ENCODE data around the gene POLR1E.
"Not testable (repeated sequence)": the region's sequence is repeated elsewhere in the genome, so short reads cannot be mapped to it uniquely, and the experiment has no call there.

Gene POLR1E

DNA sequence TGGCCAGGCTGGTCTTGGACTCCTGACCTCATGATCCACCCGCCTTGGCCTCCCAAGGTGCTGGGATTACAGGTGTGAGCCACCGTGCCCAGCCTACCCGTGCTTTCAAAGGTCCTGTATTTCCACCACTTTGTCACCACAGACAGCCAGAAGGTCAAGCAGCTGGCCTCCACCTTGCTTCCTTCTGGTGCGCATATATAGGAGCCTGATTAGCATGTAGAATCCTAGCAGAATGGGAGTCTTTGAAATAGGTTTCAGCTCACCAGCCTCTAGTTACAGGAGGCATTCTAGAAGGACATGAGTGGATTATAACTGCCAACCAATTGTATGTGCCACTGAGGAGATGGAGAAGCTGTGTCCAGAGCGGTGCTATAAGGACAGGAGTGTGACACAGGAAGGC, 18.9 kb downstream of the POLR1E start:
- DNase-seq (ENCODE audit: low read depth), result no peak

- DNase-seq (ENCODE audit: low read depth), result no peak
These were observed 21.9 kb downstream of the POLR1E start for GRCh38 chr9:37507566-37508134.

- DNase-seq (ENCODE audit: low read depth), result no peak
These were observed 22.5 kb downstream of the POLR1E start for GRCh38 chr9:37508135-37508833.

DNA sequence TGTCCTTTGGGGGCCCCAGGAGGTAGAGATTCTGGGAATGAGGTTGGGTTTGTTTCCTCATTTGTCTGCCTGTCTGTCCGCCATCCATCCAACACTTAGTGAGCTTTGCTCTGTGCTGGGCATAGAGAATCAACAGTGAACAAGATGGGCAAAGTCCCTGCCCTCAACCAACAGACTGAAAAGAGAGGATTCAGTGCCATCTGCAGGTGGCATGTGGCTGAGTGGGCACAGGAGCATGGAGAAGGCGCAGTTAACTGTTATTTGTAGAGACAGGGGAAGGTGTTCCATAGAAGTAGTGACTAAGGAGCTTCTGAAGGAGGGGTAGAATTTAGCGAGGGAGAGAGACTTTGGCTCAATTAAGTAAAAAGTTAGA, 23.1 kb downstream of the POLR1E start:
- DNase-seq (ENCODE audit: low read depth), result no peak

DNA sequence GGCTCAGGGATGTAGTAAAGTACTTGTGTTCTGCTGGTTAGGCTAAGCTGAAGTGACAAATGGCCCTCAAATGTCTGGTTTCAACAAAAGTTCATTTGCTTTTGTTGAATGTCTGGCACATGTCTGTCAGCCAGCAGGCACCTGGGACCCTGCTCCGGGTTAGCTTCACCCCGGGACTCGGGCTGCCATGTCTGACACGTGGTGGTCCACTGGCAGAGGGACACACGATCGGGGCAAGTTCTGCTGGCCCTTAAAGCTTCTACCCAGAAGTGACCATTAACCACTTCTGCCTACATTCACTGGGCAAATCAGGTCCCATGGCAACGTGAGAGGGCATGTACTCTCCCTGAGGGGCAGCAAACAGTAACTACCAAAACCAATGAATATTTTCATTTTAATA, 23.8 kb downstream of the POLR1E start:
- no peak for DNase-seq (ENCODE audit: low read depth)

DNA sequence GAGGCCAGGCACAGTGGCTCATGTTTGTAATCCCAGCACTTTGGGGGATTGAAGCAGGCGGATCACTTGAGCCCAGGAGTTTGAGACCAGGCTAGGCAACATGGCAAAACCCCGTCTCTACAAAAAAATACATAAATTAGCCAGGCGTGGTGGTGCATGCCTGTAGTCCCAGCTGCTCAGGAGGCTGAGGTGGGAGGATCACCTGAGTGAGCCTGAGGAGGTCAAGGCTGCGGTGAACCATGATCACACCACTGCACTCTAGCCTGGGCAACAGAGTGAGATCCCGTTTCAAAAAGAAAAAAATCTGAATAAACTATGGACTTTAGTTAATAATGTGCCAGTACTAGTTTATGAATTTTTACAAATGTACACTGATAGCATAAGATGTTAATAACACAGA, 24.3 kb downstream of the POLR1E start:
- not testable (repeated sequence) for DNase-seq (ENCODE audit: low read depth)

- DNase-seq (ENCODE audit: low read depth), result no peak
These were observed 25.6 kb downstream of the POLR1E start for GRCh38 chr9:37511016-37512010.

DNA sequence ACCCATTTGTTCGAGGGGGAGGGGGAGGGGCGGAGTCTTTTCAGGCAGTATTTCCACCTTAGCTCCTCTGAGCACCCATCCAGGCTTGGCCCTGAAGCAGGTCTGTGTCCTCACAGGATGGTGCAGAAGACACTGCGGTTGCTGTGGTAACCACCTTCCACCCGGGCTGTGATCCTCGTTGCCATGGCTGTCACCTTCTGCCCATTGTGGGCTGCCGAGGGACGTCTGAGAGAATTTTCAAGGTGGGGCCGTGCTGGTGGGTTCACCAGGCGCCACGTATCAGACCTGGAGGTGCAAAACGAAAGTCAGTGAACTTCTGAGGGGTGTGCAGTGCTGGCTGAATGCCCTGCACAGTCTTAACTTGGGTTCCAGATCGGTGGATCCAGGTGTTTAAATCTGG, 26.7 kb downstream of the POLR1E start:
- no peak for DNase-seq (ENCODE audit: low read depth)

DNA sequence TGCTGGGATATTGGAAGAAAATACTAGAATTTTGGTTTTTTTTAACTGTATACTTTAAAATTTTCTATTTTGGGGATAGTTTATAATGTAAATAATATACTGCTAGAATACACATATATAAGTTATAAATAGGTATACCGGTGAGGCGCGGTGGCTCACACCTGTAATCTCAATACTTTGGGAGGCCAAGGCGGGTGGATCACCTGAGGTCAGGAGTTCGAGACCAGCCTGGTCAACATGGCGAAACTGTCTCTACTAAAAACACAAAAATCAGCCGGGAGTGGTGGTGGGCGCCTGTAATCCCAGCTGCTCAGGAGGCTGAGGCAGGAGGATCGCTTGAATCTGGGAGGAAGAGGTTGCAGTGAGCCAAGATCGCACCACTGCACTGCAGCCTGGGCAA, 28.7 kb downstream of the POLR1E start:
- not testable (repeated sequence) for DNase-seq (ENCODE audit: low read depth)

- no peak for DNase-seq (ENCODE audit: low read depth)
These were observed 29.3 kb downstream of the POLR1E start for GRCh38 chr9:37514999-37515398.

DNA sequence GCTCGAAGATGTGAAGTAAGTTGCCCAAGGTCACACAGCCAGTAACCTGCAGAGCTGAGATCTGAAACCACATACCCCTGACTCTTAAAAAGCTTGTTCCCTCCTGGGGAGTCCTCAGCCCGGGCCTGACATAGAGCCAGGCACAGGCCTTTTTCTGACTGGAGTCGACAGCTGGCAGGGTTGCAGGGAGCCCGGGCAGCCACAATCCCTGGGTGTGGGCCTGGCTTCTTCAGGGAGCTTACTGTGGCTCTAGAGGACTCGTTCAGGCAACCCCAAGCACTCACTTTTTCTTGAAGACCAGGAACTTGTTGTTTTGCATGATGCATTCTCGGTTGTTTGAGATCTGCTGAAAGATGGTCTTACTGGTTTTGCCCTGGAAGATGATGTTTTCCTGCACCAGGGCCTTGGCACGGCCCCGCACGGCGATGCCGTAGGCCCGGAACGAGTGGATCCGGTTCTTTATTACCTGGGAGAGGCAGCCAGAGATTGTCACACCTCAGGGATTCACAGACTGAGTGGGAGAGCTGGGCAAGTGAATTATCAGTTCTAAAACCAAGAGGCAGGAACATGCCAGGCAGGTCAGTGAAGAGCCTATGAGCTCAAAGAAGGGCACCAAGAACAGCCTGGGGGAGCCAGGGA, 30.0 kb downstream of the POLR1E start:
- no peak for DNase-seq (ENCODE audit: low read depth)

GRCh38 chr9:37517923-37518322, 32.2 kb downstream of the POLR1E start:
- no peak for DNase-seq (ENCODE audit: low read depth)

DNA sequence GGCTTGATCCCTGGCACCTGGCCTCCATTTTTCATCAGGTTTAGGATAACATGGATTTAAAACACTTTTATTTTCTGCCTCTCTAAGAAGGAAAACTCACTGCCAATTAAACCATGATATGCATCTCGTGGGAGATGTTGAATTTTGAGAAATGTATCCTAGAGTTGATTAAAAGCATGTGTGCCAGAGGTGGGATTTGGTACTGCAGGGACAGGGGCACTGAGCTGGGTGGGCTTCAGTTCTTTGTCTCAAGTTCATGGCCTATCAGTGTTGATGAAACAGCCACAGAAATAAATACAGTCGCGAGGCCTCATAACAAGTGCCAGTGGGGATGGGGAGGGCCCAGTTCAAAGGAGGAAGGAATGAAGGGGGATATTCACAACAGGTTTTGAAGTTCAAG, 34.9 kb downstream of the POLR1E start:
- no peak for DNase-seq (ENCODE audit: low read depth)

- DNase-seq (ENCODE audit: low read depth), result no peak
These were observed 35.4 kb downstream of the POLR1E start for GRCh38 chr9:37521111-37521510.

GRCh38 chr9:37522971-37523370, 37.2 kb downstream of the POLR1E start:
- DNase-seq (ENCODE audit: low read depth), result no peak

DNA sequence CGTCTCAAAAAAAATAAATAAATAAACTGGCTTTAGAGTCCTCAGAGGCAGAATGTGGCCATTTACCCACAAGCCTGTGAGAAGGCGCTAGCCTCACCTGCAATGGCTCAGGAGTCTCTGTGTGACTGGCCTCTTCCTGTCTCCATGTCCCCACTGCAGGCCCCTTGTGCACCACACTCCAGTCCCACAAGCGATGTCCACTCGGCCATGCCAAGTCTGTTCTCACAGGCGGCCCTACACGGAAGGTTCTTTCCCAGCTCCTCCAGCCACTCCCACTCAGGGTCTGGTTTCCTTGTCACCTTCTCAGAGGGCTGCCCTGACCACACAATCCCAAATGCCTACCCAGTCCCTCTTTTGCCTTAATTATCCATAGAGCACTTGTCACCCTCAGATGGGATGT, 38.2 kb downstream of the POLR1E start:
- no peak for DNase-seq (ENCODE audit: low read depth)

DNA sequence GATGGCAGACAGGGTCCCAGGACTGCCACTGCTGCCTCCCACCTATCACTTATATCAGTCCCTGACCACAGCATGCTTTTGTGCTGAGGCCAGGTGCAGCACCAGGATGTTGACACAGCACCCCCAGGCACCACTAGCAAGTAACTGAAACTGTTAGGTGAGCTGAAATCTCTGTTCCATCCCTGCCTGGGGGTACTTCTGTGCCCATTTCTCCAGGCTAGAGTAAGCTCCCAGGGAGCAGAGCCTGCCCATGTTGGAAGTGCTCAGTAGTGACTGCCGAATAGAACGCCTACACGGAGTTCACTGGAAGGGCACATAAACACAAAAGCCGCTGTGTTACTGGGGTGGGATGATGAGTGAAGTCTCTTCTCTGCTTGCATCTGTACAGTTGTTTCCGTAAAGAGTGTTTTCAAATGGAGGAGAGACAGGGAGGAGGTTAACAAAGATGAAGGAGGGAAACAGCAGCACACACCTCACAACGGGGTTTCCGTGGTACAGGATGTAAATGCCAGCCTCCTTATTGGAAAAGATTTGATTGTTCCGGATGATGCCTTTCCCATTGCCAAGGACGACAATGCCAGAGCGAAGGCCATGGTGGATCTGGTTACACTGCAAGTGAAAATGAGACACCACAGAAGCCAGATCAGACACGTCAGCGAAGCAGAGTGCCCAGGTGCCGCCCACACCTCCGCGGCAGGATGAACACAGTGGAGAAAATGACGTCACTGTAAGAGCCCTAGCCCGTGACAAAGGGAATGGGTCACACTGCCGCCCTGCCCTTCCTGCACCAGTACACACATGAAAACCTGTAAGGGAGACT, 43.1 kb downstream of the POLR1E start:
- DNase-seq (ENCODE audit: low read depth), result no peak

- no peak for DNase-seq (ENCODE audit: low read depth)
These were observed 46.0 kb downstream of the POLR1E start for GRCh38 chr9:37531699-37532098.

DNA sequence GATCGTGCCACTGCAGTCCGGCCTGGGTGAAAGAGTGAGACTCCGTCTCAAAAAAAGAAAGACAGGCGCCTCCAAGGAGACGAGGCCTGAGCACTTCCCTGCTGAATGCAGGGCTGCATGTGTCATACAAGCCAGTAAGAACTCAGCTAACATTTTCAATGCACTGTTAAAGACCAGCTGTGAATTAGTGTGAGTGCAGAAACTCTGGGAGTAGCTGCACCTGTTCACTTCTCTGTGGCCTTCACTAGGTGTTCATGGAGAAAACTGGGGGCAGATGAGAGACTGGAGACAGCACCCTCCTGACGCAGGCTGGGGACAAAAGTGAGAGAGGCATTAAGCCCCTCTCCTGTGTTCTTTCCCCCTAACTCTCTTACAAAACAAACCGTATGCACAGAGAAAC, 48.7 kb downstream of the POLR1E start:
- DNase-seq (ENCODE audit: low read depth), result no peak

GRCh38 chr9:37534901-37535300, 49.2 kb downstream of the POLR1E start:
- no peak for DNase-seq (ENCODE audit: low read depth)

GRCh38 chr9:37538099-37538498, 52.4 kb downstream of the POLR1E start:
- DNase-seq (ENCODE audit: low read depth), result no peak

GRCh38 chr9:37539634-37540033, 53.9 kb downstream of the POLR1E start:
- DNase-seq (ENCODE audit: low read depth), result no peak
